Transverse colon (tissue), 4 donors: ENCODE results near the gene IFIT2. TPM values are rescaled to one million over a fixed set of nuclear protein-coding genes. Genes with fewer than 3 reads are reported as not detected.
A peak's percentile ranks its signal among the peaks of the same experiment; 100 is the strongest.

Source experiments
- DNase-seq: peaks from one replicate; pipeline ENCODE4 v3.0.0-alpha.2; 2019
- H3K27ac ChIP-seq, 4 donors: fragments of 200-600 bp; sonication (generic); 2 replicates each; pipeline ENCODE4 v1.5.1; 2016 to 2018; ENCODE audit warnings: inconsistent platforms in 4 of 4
- H3K27me3 ChIP-seq: fragments of 200-600 bp; sonication (generic); 2 replicates; pipeline ENCODE4 v1.5.1; 2017; ENCODE audit warnings: inconsistent platforms
- H3K36me3 ChIP-seq, 4 donors: fragments of 200-600 bp; sonication (generic); 2 replicates each; pipeline ENCODE4 v1.5.1; 2017 to 2019; ENCODE audit warnings: inconsistent platforms in 4 of 4
- H3K4me1 ChIP-seq, 4 donors: fragments of 200-600 bp; sonication (generic); 2 replicates each; pipeline ENCODE4 v1.5.1; 2017 to 2020; ENCODE audit warnings: inconsistent platforms in 4 of 4
- H3K4me3 ChIP-seq, 4 donors: fragments of 200-600 bp; sonication (generic); 1 replicate in 1 of 4; 2 replicates in 3 of 4; pipeline versions ENCODE4 v1.5.1 to v1.6.1; 2017 to 2019; ENCODE audit warnings: inconsistent platforms in 4 of 4
- H3K9me3 ChIP-seq, 2 donors: fragments of 200-600 bp; sonication (generic); 2 replicates each; pipeline ENCODE4 v1.5.1; 2017 to 2019; ENCODE audit warnings: inconsistent platforms in 2 of 2
- EP300 ChIP-seq: sonication (generic); formaldehyde crosslinking; IDR thresholded peaks from one replicate; pipeline ENCODE4 v1.6.1; 2017; ENCODE audit warnings: antibody characterized with exemption, low read depth
- POLR2A ChIP-seq: fragments of 450-650 bp; IDR thresholded peaks from one replicate; pipeline ENCODE4 v1.6.1; 2016; ENCODE audit warnings: antibody characterized with exemption, mild to moderate bottlenecking, moderate library complexity
- POLR2AphosphoS5 ChIP-seq, 3 donors: sonication (generic); formaldehyde crosslinking; IDR thresholded peaks; one replicate each; pipeline ENCODE4 v1.6.1; 2016; ENCODE audit warnings: antibody characterized with exemption in 3 of 3
- WGBS, 2 donors: methylation state at CpG; one replicate each; pipeline ENCODE4 v1.1.5; 2018; ENCODE audit warnings: low coverage in 1 of 2; 5-methylcytosine and 5-hydroxymethylcytosine counted together
- in situ Hi-C, 4 donors: fragments of 200-750 bp; cut with MboI; loops; one replicate each; pipeline versions ENCODE4 v1.15.0 to v1.15.1; 2017; ENCODE audit warnings: low sequenced_read_pairs in 3 of 4, low pct_ligation_motif_present in 1 of 4, low pct_unique_long_range_greater_than_20kb in 1 of 4
- intact Hi-C: fragments of 100-400 bp; cut with DNase I; formaldehyde crosslinking; loops from one replicate; pipeline ENCODE4 v1.15.1; 2023; ENCODE audit warnings: low total_unique reads
- total RNA-seq, 4 donors: library from RNA; depleted of rRNA; stranded (reverse); fragments of >200 nt; gene quantifications; one replicate each; pipeline ENCODE4 v1.1.0, GENCODE V29; 2016
- TF ChIP-seq, protein P1 (sequence below), 5 experiments: fragments of 200-600 bp in 3 of 5; fragments of 450-650 bp in 2 of 5; sonication (generic) in 3 of 5; IDR thresholded peaks; 1 replicate in 2 of 5; 2 replicates in 3 of 5; pipeline ENCODE4 v1.5.1; 2016 to 2017; ENCODE audit warnings: antibody characterized with exemption in 5 of 5, inconsistent platforms in 3 of 5, mild to moderate bottlenecking in 2 of 5, moderate library complexity in 1 of 5

IFIT2 gene
- total RNA-seq, 4 donors from 2014 or later, result 0.20 to 7.0 (median 2.3) TPM

DNA sequence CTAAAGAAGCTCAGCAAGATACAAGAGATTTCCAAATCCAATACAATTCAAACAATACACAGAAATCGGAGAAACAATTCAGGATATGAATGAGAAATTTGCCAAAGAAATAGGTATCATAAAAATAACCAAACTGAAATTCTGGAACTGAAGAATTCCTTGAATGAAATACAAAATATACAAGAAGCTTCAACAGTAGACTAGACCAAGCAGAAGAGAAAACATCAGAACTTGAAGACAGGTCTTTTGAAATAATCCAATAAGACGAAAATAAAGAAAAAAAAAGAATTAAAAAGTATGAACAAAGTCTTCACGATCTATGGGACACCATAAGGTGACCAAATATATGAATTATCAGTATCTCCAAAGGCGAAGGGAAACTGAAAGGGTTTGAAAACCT is 2.8 kb upstream of the IFIT2 start:
- intact Hi-C loops, result loop anchor here (10.0 kb wide), 1 partner anchor 304 kb away; the partner anchor contains the start of gene FAS
- in situ Hi-C loops, result no loop called here
- TF ChIP-seq EP300 (no peak), POLR2A (no peak), POLR2AphosphoS5 (IDR thresholded peaks at IDR 0.05) (no peak)
- TF ChIP-seq, protein P1, sequence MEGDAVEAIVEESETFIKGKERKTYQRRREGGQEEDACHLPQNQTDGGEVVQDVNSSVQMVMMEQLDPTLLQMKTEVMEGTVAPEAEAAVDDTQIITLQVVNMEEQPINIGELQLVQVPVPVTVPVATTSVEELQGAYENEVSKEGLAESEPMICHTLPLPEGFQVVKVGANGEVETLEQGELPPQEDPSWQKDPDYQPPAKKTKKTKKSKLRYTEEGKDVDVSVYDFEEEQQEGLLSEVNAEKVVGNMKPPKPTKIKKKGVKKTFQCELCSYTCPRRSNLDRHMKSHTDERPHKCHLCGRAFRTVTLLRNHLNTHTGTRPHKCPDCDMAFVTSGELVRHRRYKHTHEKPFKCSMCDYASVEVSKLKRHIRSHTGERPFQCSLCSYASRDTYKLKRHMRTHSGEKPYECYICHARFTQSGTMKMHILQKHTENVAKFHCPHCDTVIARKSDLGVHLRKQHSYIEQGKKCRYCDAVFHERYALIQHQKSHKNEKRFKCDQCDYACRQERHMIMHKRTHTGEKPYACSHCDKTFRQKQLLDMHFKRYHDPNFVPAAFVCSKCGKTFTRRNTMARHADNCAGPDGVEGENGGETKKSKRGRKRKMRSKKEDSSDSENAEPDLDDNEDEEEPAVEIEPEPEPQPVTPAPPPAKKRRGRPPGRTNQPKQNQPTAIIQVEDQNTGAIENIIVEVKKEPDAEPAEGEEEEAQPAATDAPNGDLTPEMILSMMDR (IDR thresholded peaks at IDR 0.05), result no peak
- DNase-seq, result no peak
- Histone ChIP-seq H3K4me1 (peaks cover 21 to 46% (median 34%) of the 10 kb centered on the region in 4 donors), H3K36me3 (no peaks in the 10 kb centered on the region), H3K9me3 (no peaks in the 10 kb centered on the region), H3K27me3 (no peaks in the 10 kb centered on the region), H3K4me3 (no peak overlapping the region), H3K27ac (no peak overlapping the region)
- WGBS, 2 donors, result 83% methylated on average over 4 of the region's 4 CpGs

DNA sequence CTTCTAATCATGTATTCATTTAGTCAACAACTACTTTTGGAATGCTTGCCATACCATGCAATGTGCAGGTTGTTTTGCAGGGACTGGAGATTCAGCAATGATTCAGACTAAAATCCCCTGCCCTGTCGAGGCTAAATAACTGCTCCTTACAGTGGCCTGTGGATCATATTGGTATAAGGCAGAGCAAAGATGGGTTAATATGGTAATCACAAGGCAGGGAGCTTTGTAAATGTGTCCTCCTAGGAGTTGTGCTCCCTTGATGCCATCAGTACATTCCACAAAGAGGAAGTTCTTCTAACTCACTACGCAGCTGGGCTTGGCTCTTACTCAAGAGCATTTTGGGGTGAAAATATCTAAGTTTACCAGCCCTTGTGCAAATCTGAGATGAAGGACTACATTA is 614 bp upstream of the IFIT2 start:
- H3K9me3 ChIP-seq, result no peaks in the 10 kb centered on the region
- in situ Hi-C loops, result no loop called here
- intact Hi-C loops, result loop anchor here (5.0 kb wide), 1 partner anchor 66 kb away; no protein-coding TSS in a partner anchor
- 5 to 14% methylated on average over 2 of the region's 2 CpGs for WGBS, 2 donors
- TF ChIP-seq, protein P1 (IDR thresholded peaks at IDR 0.05), result no peak
- no peak for TF ChIP-seq POLR2A
- TF ChIP-seq EP300, result no peak
- TF ChIP-seq POLR2AphosphoS5 (IDR thresholded peaks at IDR 0.05), result no peak
- peaks cover 0 to 4% (median 0%) of the 10 kb centered on the region in 4 donors for H3K36me3 ChIP-seq
- H3K27me3 ChIP-seq, result no peaks in the 10 kb centered on the region
- peak overlapping the region; percentile 86 to 92 (median 90) for H3K27ac ChIP-seq
- peak; percentile 23 for DNase-seq
- H3K4me3 ChIP-seq, result peak overlapping the region in 3 of 4 donors; percentile 33 to 60 (median 40)
- peaks cover 20 to 50% (median 30%) of the 10 kb centered on the region in 4 donors for H3K4me1 ChIP-seq

DNA sequence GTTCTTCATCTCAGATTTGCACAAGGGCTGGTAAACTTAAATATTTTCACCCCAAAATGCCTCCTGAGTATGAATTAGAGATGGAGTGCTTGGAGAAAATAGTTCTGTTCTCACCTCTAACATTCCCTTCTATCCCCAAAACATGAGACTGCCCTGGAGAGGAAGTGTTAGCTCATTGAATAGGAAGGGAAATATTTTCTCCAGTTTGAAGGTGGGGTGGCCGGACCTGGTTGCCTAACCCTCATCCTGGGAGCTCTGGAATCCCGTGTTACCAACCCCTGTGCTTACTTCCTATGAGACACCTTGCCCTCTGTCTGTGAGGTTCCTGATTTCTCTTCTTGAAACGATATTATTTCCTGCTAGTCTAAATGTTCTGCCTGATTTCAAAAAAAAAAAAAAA is 779 bp downstream of the IFIT2 start:
- Histone ChIP-seq H3K4me1 (peaks cover 20 to 44% (median 30%) of the 10 kb centered on the region in 4 donors), H3K36me3 (peaks cover 0 to 8% (median 0%) of the 10 kb centered on the region in 4 donors), H3K27ac (peak overlapping the region; percentile 86 to 92 (median 90)), H3K4me3 (peak overlapping the region in 3 of 4 donors; percentile 33 to 60 (median 40)), H3K9me3 (no peaks in the 10 kb centered on the region), H3K27me3 (no peaks in the 10 kb centered on the region)
- DNase-seq, result no peak
- in situ Hi-C loops (no loop called here), intact Hi-C loops (loop anchor here (5.0 kb wide), 1 partner anchor 65 kb away; no protein-coding TSS in a partner anchor)
- TF ChIP-seq EP300, result no peak
- no peak for TF ChIP-seq POLR2AphosphoS5 (IDR thresholded peaks at IDR 0.05)
- TF ChIP-seq POLR2A, result no peak
- TF ChIP-seq, protein P1 (IDR thresholded peaks at IDR 0.05), result no peak
- WGBS, 2 donors, result 0 to 17% methylated on average over 1 to 3 of the region's 3 CpGs

DNA sequence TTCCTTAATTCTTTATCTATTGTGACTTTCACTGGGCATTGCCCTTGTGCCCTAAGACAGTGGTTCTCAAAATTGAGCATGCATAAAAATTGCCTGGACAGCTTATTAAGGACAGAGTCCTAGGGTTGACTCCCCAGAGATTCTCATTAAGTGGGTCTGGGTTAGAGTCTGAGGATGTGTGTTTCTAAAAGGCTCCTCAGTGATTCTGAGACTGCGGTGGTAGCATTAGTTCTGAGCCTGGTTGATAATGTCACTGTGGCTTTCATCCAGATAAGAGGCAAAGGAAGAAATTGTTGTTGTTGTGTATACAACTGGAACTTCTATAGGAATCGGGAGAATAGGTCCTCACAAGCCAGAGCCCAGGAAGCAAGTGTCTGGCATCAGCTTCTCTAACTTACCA is 1.3 kb downstream of the IFIT2 start:
- Histone ChIP-seq H3K27me3 (no peaks in the 10 kb centered on the region), H3K27ac (peak overlapping the region; percentile 86 to 92 (median 90)), H3K4me3 (peak overlapping the region in 1 of 4 donors; percentile 60), H3K9me3 (no peaks in the 10 kb centered on the region), H3K4me1 (peaks cover 20 to 44% (median 30%) of the 10 kb centered on the region in 4 donors), H3K36me3 (peaks cover 0 to 8% (median 0%) of the 10 kb centered on the region in 4 donors)
- in situ Hi-C loops, result no loop called here
- intact Hi-C loops, result loop anchor here (5.0 kb wide), 1 partner anchor 64 kb away; no protein-coding TSS in a partner anchor
- no peak for DNase-seq
- TF ChIP-seq POLR2A (no peak), POLR2AphosphoS5 (IDR thresholded peaks at IDR 0.05) (no peak), EP300 (no peak)
- TF ChIP-seq, protein P1 (IDR thresholded peaks at IDR 0.05), result no peak
- WGBS, 2 donors, result 80 to 82% methylated on average over 1 to 2 of the region's 2 CpGs
